ENCODE data around the gene TNFAIP8L1.

- TF ChIP-seq, protein P1, sequence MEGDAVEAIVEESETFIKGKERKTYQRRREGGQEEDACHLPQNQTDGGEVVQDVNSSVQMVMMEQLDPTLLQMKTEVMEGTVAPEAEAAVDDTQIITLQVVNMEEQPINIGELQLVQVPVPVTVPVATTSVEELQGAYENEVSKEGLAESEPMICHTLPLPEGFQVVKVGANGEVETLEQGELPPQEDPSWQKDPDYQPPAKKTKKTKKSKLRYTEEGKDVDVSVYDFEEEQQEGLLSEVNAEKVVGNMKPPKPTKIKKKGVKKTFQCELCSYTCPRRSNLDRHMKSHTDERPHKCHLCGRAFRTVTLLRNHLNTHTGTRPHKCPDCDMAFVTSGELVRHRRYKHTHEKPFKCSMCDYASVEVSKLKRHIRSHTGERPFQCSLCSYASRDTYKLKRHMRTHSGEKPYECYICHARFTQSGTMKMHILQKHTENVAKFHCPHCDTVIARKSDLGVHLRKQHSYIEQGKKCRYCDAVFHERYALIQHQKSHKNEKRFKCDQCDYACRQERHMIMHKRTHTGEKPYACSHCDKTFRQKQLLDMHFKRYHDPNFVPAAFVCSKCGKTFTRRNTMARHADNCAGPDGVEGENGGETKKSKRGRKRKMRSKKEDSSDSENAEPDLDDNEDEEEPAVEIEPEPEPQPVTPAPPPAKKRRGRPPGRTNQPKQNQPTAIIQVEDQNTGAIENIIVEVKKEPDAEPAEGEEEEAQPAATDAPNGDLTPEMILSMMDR (IDR thresholded peaks at IDR 0.05): no peak
- no peak for TF ChIP-seq POLR2A (IDR thresholded peaks at IDR 0.05)
Measured at GRCh38 chr19:4687396-4687795, 48.1 kb downstream of the TNFAIP8L1 start.
